ENCODE results near the gene INTS15.

- TF ChIP-seq CTCF (IDR thresholded peaks at IDR 0.05) (no peak), POLR2A (IDR thresholded peaks at IDR 0.05) (no peak)
Measured at GRCh38 chr7:6650521-6651011, 60.7 kb downstream of the INTS15 start.
